GM23338 (cell line): ENCODE data around the gene CMKLR1. TPM values are rescaled to one million over a fixed set of nuclear protein-coding genes. Genes with fewer than 3 reads are reported as not detected.

Source experiments
- ATAC-seq: fragments of 200-7000 bp; cut with Tn5 transposase; 3 replicates; pipeline ENCODE4 v1.9.1; 2020
- DNase-seq: peaks from one replicate; pipeline ENCODE4 v3.0.0-alpha.2; 2015; ENCODE audit warnings: low spot score
- H2AFZ ChIP-seq: fragments of 200-600 bp; sonication (generic); 2 replicates; pipeline ENCODE4 v1.8.0; 2016; ENCODE audit warnings: antibody characterized with exemption, mild to moderate bottlenecking, moderate library complexity
- H3F3A ChIP-seq: fragments of 200-600 bp; sonication (generic); replicated peaks from 2 replicates; pipeline ENCODE4 v1.8.0; 2017; ENCODE audit warnings: antibody characterized with exemption, mixed run types, low read depth
- H3K27ac ChIP-seq: fragments of 200-600 bp; sonication (generic); 2 replicates; pipeline ENCODE4 v1.6.1; 2016; ENCODE audit warnings: low read depth
- H3K27me3 ChIP-seq: fragments of 200-600 bp; sonication (generic); 2 replicates; pipeline ENCODE4 v1.8.0; 2016; ENCODE audit warnings: mild to moderate bottlenecking, mixed run types, moderate library complexity; ENCODE audit not compliant: insufficient read depth
- H3K36me3 ChIP-seq: fragments of 200-600 bp; sonication (generic); 2 replicates; pipeline ENCODE4 v1.8.0; 2016; ENCODE audit warnings: mild to moderate bottlenecking; ENCODE audit not compliant: insufficient read depth
- H3K4me1 ChIP-seq: fragments of 200-600 bp; sonication (generic); 2 replicates; pipeline ENCODE4 v1.8.0; 2016; ENCODE audit warnings: mild to moderate bottlenecking, moderate library complexity; ENCODE audit not compliant: insufficient read depth
- H3K4me2 ChIP-seq: fragments of 200-600 bp; sonication (generic); 2 replicates; pipeline ENCODE4 v1.7.1; 2017; ENCODE audit warnings: mixed run types
- H3K4me3 ChIP-seq: fragments of 200-600 bp; sonication (generic); 2 replicates; pipeline ENCODE4 v1.6.1; 2016; ENCODE audit warnings: mixed run types
- H3K79me2 ChIP-seq: fragments of 200-600 bp; sonication (generic); replicated peaks from 2 replicates; pipeline ENCODE4 v1.8.0; 2017; ENCODE audit warnings: mild to moderate bottlenecking; ENCODE audit not compliant: insufficient read depth
- H3K9me2 ChIP-seq: fragments of 200-600 bp; sonication (generic); 2 replicates; pipeline ENCODE4 v1.8.0; 2017; ENCODE audit not compliant: insufficient read depth
- H4K20me1 ChIP-seq: fragments of 200-600 bp; sonication (generic); replicated peaks from 2 replicates; pipeline ENCODE4 v1.8.0; 2017; ENCODE audit warnings: mild to moderate bottlenecking; ENCODE audit not compliant: insufficient read depth
- H3K27ac Mint-ChIP-seq: 2 replicates; pipeline ENCODE4 v1.8.0; 2020; ENCODE audit warnings: inconsistent platforms, mild to moderate bottlenecking, moderate library complexity, mixed read lengths
- H3K27me3 Mint-ChIP-seq: 3 replicates; pipeline ENCODE4 v1.8.0; 2022; ENCODE audit warnings: low read depth, mild to moderate bottlenecking, moderate library complexity, mixed read lengths, inconsistent platforms; ENCODE audit not compliant: insufficient read depth, poor library complexity
- H3K36me3 Mint-ChIP-seq: 3 replicates; pipeline ENCODE4 v1.8.0; 2021; ENCODE audit warnings: low read depth, mild to moderate bottlenecking, inconsistent platforms, moderate library complexity, mixed read lengths
- H3K4me1 Mint-ChIP-seq: 3 replicates; pipeline ENCODE4 v1.8.0; 2020; ENCODE audit warnings: mild to moderate bottlenecking, inconsistent platforms, mixed read lengths
- H3K4me3 Mint-ChIP-seq: 3 replicates; pipeline ENCODE4 v1.8.0; 2021; ENCODE audit warnings: moderate library complexity, mild to moderate bottlenecking, inconsistent platforms, mixed read lengths
- H3K9me3 Mint-ChIP-seq: 3 replicates; pipeline ENCODE4 v1.8.0; 2020; ENCODE audit warnings: moderate library complexity, mild to moderate bottlenecking, inconsistent platforms, mixed read lengths
- EZH2phosphoT487 ChIP-seq: fragments of 200-600 bp; sonication (generic); IDR thresholded peaks from one replicate; pipeline ENCODE4 v1.8.1; 2018; ENCODE audit warnings: antibody characterized with exemption; ENCODE audit not compliant: unreplicated experiment
- JUNB ChIP-seq: IDR thresholded peaks from one replicate; pipeline ENCODE4 v1.6.1; 2016; ENCODE audit warnings: antibody characterized with exemption; ENCODE audit not compliant: unreplicated experiment
- NANOG ChIP-seq: IDR thresholded peaks from 2 replicates; pipeline ENCODE4 v1.6.1; 2016; ENCODE audit warnings: antibody characterized with exemption, borderline replicate concordance
- POLR2AphosphoS5 ChIP-seq: IDR thresholded peaks from 2 replicates; pipeline ENCODE4 v1.6.1; 2016; ENCODE audit warnings: antibody characterized with exemption, low read depth
- REST ChIP-seq: IDR thresholded peaks from one replicate; pipeline ENCODE4 v1.6.1; 2018; ENCODE audit warnings: antibody characterized with exemption; ENCODE audit not compliant: unreplicated experiment
- STAT1 ChIP-seq: IDR thresholded peaks from one replicate; pipeline ENCODE4 v1.6.1; 2016; ENCODE audit warnings: antibody characterized with exemption; ENCODE audit not compliant: unreplicated experiment
- polyA plus RNA-seq: library from polyadenylated mRNA; unstranded; fragments of >200 nt; fragmentation: Nextera tagmentation; extraction: Ambion mirVana; gene quantifications from 2 replicates; pipeline ENCODE4 v1.2.1, GENCODE V29; 2016
- total RNA-seq: library from RNA; depleted of rRNA; stranded (reverse); fragments of >200 nt; shearing (Covaris generic); gene quantifications from 2 replicates; pipeline ENCODE4 v1.2.3, GENCODE V29; 2014
- TF ChIP-seq, protein P1 (sequence below): IDR thresholded peaks from 2 replicates; pipeline ENCODE4 v1.6.1; 2016; ENCODE audit warnings: antibody characterized with exemption
- TF ChIP-seq, protein P2 (sequence below), 2 experiments: fragments of 200-600 bp in 1 of 2; sonication (generic) in 1 of 2; conservative IDR thresholded peaks; 2 replicates each; pipeline versions ENCODE4 v1.5.1 to v1.6.1; 2016 to 2017; ENCODE audit warnings: antibody characterized with exemption in 2 of 2, low read depth in 2 of 2, mild to moderate bottlenecking in 2 of 2, moderate library complexity in 1 of 2
- TF ChIP-seq, protein P3 (sequence below): fragments of 250-450 bp; sonication (Bioruptor Pico); IDR thresholded peaks from 2 replicates; pipeline ENCODE4 v1.5.0; 2020; ENCODE audit warnings: mild to moderate bottlenecking, moderate library complexity

CMKLR1 gene
- total and polyA plus RNA-seq, 2 experiments from 2014 or later: 0.40 to 2.6 TPM

DNA sequence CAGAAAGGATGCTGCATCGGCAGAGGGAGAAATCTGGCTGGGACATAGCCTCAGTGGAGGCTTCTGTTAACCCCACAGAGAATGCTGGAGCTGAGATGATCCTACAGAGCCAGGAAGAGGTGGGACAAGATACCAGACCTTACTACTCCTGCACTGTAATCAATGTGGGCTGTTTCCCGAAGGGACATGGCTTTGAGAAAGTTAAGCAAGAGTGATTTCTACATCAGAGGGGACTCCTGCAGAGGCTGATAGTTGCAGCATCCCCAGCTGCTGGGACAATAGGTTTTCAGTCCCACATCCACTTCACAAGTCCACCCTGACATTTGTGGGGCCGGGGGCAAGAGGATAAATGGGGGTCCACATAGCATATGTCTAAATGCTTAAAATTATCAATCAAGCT is 22.5 kb upstream of the CMKLR1 start:
- no peak for TF ChIP-seq NANOG
- no peak for TF ChIP-seq STAT1
- TF ChIP-seq JUNB: no peak
- TF ChIP-seq, protein P1, sequence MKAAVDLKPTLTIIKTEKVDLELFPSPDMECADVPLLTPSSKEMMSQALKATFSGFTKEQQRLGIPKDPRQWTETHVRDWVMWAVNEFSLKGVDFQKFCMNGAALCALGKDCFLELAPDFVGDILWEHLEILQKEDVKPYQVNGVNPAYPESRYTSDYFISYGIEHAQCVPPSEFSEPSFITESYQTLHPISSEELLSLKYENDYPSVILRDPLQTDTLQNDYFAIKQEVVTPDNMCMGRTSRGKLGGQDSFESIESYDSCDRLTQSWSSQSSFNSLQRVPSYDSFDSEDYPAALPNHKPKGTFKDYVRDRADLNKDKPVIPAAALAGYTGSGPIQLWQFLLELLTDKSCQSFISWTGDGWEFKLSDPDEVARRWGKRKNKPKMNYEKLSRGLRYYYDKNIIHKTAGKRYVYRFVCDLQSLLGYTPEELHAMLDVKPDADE: no peak
- TF ChIP-seq, protein P2, sequence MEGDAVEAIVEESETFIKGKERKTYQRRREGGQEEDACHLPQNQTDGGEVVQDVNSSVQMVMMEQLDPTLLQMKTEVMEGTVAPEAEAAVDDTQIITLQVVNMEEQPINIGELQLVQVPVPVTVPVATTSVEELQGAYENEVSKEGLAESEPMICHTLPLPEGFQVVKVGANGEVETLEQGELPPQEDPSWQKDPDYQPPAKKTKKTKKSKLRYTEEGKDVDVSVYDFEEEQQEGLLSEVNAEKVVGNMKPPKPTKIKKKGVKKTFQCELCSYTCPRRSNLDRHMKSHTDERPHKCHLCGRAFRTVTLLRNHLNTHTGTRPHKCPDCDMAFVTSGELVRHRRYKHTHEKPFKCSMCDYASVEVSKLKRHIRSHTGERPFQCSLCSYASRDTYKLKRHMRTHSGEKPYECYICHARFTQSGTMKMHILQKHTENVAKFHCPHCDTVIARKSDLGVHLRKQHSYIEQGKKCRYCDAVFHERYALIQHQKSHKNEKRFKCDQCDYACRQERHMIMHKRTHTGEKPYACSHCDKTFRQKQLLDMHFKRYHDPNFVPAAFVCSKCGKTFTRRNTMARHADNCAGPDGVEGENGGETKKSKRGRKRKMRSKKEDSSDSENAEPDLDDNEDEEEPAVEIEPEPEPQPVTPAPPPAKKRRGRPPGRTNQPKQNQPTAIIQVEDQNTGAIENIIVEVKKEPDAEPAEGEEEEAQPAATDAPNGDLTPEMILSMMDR (conservative IDR thresholded peaks at IDR 0.05; ENCODE audit: low read depth in 2 of 2): no peak
- no peak for TF ChIP-seq POLR2AphosphoS5
- no peak for TF ChIP-seq EZH2phosphoT487
- no peak for TF ChIP-seq REST
- TF ChIP-seq, protein P3, sequence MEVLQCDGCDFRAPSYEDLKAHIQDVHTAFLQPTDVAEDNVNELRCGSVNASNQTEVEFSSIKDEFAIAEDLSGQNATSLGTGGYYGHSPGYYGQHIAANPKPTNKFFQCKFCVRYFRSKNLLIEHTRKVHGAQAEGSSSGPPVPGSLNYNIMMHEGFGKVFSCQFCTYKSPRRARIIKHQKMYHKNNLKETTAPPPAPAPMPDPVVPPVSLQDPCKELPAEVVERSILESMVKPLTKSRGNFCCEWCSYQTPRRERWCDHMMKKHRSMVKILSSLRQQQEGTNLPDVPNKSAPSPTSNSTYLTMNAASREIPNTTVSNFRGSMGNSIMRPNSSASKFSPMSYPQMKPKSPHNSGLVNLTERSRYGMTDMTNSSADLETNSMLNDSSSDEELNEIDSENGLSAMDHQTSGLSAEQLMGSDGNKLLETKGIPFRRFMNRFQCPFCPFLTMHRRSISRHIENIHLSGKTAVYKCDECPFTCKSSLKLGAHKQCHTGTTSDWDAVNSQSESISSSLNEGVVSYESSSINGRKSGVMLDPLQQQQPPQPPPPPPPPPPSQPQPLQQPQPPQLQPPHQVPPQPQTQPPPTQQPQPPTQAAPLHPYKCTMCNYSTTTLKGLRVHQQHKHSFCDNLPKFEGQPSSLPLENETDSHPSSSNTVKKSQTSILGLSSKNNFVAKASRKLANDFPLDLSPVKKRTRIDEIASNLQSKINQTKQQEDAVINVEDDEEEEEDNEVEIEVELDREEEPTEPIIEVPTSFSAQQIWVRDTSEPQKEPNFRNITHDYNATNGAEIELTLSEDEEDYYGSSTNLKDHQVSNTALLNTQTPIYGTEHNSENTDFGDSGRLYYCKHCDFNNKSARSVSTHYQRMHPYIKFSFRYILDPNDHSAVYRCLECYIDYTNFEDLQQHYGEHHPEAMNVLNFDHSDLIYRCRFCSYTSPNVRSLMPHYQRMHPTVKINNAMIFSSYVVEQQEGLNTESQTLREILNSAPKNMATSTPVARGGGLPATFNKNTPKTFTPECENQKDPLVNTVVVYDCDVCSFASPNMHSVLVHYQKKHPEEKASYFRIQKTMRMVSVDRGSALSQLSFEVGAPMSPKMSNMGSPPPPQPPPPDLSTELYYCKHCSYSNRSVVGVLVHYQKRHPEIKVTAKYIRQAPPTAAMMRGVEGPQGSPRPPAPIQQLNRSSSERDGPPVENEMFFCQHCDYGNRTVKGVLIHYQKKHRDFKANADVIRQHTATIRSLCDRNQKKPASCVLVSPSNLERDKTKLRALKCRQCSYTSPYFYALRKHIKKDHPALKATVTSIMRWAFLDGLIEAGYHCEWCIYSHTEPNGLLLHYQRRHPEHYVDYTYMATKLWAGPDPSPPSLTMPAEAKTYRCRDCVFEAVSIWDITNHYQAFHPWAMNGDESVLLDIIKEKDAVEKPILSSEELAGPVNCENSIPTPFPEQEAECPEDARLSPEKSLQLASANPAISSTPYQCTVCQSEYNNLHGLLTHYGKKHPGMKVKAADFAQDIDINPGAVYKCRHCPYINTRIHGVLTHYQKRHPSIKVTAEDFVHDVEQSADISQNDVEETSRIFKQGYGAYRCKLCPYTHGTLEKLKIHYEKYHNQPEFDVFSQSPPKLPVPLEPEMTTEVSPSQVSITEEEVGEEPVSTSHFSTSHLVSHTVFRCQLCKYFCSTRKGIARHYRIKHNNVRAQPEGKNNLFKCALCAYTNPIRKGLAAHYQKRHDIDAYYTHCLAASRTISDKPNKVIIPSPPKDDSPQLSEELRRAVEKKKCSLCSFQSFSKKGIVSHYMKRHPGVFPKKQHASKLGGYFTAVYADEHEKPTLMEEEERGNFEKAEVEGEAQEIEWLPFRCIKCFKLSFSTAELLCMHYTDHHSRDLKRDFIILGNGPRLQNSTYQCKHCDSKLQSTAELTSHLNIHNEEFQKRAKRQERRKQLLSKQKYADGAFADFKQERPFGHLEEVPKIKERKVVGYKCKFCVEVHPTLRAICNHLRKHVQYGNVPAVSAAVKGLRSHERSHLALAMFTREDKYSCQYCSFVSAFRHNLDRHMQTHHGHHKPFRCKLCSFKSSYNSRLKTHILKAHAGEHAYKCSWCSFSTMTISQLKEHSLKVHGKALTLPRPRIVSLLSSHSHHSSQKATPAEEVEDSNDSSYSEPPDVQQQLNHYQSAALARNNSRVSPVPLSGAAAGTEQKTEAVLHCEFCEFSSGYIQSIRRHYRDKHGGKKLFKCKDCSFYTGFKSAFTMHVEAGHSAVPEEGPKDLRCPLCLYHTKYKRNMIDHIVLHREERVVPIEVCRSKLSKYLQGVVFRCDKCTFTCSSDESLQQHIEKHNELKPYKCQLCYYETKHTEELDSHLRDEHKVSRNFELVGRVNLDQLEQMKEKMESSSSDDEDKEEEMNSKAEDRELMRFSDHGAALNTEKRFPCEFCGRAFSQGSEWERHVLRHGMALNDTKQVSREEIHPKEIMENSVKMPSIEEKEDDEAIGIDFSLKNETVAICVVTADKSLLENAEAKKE: no peak
- no peaks in the 10 kb centered on the region for H3K36me3 Mint-ChIP-seq

More for the DNA sequence above, 22.5 kb upstream of the CMKLR1 start:
- no peaks in the 10 kb centered on the region for H3F3A ChIP-seq
- Mint-ChIP-seq H3K4me1 (peaks cover 17% of the 10 kb centered on the region), H3K4me3 (no peak overlapping the region), H3K27me3 (no peaks in the 10 kb centered on the region), H3K9me3 (no peaks in the 10 kb centered on the region), H3K27ac (no peak overlapping the region)
- DNase-seq: no peak
- no peaks in the 10 kb centered on the region for H3K27me3 ChIP-seq
- no peak overlapping the region for H3K4me3 ChIP-seq
- H3K36me3 ChIP-seq: no peaks in the 10 kb centered on the region
- no peaks in the 10 kb centered on the region for H3K79me2 ChIP-seq
- no peak overlapping the region for H2AFZ ChIP-seq
- no peak overlapping the region for H3K27ac ChIP-seq
- no peaks in the 10 kb centered on the region for H4K20me1 ChIP-seq
- peaks cover 11% of the 10 kb centered on the region for H3K4me1 ChIP-seq
- no peak for ATAC-seq
- H3K9me2 ChIP-seq: 0 out of 2 replicates have a peak, but pooled peaks cover 6% of the 10 kb centered on the region
- no peak overlapping the region for H3K4me2 ChIP-seq
